ENCODE data around the gene NSUN3.
"Not testable (repeated sequence)": the region's sequence is repeated elsewhere in the genome, so short reads cannot be mapped to it uniquely, and the experiment has no call there.

NSUN3 gene

GRCh38 chr3:94069194-94069813 lies 6.4 kb downstream of the NSUN3 start:
- DNase-seq: peak; percentile 48

- DNase-seq: no peak
Observed at GRCh38 chr3:94070341-94070911, 7.6 kb downstream of the NSUN3 start.

DNA sequence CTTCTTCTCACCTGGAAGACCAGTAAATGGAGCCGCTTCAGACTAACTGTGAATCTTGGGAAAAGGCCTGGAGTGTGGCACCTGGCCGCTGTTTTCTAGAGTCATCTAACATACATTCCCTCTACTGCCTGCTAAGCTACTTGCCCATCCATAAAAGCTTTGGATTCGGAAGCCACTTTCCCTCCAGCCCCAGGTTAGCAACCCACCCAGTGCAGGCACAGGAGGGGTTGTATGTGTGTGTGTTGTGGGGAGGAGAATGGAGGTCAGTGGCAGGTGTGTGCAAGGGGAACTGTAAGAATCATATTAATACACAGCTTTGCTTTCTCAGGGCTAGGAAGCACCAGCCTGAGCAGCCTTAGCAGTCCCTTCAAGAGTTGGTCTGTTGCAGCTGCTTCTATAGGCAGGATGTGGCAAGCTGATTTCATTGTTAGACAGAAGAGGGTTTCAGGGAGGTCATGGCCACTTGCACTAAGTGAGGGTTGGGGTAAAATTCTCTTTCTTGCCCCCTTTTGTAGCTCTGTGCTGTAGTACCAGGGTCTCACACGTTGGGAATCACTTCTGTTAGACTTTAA lies 8.9 kb downstream of the NSUN3 start:
- DNase-seq: no peak

DNA sequence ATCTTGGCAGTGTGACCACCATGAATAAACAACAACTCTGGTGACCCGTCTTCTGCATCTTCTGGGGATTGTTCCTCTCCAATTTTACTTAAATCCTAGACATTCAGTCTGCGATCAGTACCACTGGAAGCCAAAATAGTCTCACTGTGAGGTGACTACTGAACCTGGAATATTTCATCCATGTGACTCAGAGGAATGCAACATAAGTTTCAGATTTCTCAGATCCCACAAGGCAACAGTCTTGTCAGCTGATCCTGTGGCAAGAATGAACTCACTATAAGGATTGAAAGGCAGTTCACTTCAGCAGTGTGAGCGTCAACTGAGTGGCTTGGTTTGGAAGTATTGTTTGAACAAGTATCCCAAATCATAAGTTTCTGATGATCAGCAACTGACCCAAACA lies 13.2 kb downstream of the NSUN3 start:
- DNase-seq: peak; percentile 35

- DNase-seq: not testable (repeated sequence)
Observed at GRCh38 chr3:94080552-94080951, 17.7 kb downstream of the NSUN3 start.

GRCh38 chr3:94081884-94082283 lies 19.0 kb downstream of the NSUN3 start:
- DNase-seq: no peak

- DNase-seq: no peak
Observed at GRCh38 chr3:94082391-94082937, 19.6 kb downstream of the NSUN3 start.

- no peak for DNase-seq
Observed at GRCh38 chr3:94083261-94083660, 20.4 kb downstream of the NSUN3 start.

DNA sequence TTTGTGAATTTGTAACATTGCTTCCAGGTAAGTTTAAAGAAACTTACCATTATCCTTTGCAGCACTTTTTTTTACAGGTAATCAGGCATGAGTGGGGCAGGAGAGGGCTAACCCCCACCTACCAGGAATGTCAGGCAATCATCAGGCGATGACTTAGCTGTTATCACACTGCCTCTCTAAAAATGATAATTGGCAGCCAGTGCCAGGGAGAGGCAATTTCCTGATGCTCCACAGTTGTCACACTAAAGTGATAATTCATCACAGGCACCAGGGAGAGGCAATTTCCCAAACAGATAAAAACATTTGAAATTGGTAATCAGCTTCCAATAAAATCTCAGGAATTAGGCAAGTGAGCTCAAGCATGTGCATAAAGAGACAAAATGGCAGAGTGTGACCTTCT lies 26.3 kb downstream of the NSUN3 start:
- DNase-seq: no peak

DNA sequence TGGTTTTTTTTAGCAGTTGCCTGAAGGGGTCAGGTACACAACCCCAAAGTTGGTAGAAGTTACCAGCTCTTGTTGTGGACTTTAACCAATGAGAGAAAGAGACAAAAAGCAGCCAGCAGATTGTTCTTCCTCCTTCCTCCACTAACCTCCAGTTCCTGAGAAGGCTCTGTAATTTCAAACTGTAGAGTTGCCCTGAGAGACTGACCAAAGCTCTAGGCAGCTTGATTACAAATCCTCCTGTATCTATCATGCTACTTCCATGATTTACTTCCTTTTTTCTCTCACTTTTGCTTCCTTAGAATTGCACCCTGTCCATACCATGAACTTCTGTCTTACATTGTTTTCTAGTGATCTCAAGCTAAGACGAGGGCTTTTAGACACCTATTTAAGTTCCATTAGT lies 29.2 kb downstream of the NSUN3 start:
- no peak for DNase-seq

DNA sequence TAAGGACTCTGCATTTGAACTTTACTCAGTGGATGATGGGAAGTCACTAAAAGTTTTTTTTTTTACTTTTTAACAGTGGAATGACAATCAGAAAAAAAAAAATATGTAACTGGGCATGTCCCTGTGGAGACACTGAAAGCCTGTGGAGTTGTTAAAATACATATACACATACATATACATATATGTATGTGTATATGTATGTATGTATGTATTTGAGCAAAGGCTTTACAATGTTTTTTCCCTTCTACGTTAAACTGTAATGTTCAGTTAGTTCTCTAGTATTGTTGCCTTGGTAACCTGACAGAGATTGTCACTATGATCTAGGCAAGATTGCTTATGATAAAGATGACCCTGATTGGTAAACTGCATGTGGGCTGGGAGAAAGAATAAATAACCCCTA lies 30.3 kb downstream of the NSUN3 start:
- no peak for DNase-seq

GRCh38 chr3:94095111-94095510 lies 32.2 kb downstream of the NSUN3 start:
- no peak for DNase-seq

DNA sequence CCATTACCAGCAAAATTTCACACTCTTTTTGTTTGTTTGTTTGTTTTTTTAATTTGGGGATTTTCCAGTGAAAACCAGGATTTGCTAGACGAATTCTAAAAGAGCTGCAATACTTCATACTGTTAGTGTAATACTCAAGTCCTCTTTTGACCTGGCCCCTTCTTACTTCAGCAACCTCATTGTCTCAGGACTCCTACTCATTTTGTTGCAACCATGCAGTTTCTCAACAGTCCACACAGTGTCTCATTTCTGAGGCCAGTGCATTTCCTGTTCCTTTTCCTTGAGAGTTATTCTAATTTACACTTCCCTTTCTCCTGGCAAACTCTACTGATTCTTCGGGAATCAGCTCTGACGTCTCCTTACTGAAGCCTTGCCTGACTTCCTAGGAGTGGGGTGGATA lies 35.6 kb downstream of the NSUN3 start:
- peak; percentile 7 for DNase-seq

DNA sequence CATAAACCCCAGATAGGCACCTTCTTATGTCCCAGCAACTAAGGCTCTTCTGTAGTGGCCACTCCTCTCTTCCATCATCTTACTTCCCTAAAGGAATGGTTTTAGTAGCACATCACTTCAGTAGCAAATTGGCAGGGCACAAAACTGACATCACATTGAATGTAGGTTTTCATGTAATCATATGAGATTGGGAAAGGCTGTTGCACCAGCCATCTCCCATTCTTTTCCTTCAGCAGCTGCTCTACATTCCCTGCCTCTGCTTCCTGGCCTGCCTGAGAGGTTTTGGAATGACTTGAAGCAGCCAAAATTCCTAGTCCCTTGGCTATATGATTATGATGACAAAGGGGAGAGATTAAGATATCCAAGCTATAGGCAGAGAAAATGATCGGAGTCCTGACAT lies 36.5 kb downstream of the NSUN3 start:
- no peak for DNase-seq

GRCh38 chr3:94101860-94102259 lies 39.0 kb downstream of the NSUN3 start:
- peak; percentile 30 for DNase-seq

DNA sequence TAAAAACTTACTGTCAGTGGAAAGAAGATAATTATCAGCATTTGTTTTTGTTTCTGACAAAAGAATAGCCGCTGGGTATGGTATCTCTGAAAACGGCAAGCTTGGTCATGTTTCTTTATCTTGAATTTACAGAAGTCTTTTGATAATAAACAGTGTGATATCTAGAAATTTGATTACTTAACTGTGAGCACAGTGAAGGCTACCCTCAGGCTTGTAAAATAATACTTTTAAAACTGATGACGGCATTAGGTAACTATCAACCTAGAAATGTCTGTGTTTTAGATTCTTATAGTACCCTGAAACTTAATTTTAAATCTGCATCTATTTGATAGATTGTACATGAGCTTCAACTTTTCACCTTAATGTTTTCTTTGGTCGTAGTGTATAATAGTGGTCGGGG lies 43.4 kb downstream of the NSUN3 start:
- no peak for DNase-seq

GRCh38 chr3:94110232-94110631 lies 47.4 kb downstream of the NSUN3 start:
- not testable (repeated sequence) for DNase-seq

DNA sequence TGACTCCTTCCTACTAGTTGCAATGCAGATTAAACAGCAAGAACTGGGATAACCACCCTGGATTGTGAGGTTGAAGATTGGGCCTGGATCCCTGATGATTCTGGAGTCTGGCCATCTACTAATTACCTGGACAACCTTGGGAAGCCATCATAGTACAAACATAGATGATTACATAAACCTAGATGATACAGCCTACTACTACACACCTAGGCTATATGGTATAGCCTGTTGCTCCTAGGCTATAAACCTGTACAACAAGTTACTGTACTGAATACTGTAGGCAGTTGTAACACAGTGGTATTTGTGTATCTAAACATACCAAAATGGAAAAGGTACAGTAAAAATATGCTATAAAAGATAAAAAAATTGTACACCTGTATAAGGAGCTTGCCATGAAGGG lies 48.0 kb downstream of the NSUN3 start:
- no peak for DNase-seq

- DNase-seq: no peak
Observed at GRCh38 chr3:94114666-94115065, 51.8 kb downstream of the NSUN3 start.

- DNase-seq: peak; percentile 27
Observed at GRCh38 chr3:94115482-94115881, 52.6 kb downstream of the NSUN3 start.

DNA sequence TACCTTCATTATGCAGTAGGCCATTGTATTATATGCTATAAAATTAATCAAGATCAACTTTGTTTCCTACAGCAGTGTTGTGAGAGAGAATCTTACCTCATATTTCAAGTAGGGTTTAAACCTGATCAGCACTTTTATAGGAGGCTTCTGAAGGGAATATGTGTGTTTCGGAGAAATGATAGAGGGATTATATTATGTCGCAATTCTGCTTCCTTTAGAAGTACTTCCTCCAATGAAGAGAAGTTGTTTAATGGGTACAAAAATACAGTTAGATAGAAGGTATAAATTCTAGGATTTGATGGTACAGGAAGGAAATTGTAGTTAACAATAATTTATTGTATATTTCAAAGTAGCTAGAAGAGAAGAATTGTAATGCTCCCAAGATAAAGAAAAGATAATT lies 54.9 kb downstream of the NSUN3 start:
- DNase-seq: no peak

GRCh38 chr3:94118390-94118789 lies 55.5 kb downstream of the NSUN3 start:
- no peak for DNase-seq

DNA sequence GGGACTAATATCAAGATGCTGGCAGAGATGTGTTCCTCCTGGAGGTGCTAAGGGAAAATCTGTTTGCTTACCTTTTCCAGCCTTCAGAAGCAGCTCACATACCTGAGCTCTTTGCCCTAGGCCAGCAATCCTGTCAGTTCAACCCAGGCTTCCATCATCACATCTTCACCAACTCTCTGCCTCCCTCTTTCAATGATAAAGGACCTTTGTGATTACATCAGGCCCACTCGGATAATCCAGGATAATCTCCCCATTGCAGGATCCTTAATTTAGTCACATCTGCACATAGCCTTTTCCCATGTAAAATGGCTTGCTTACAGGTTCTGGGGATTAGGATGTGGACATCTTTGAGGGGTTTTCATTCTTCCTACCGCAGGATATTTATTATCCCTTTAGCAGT lies 58.3 kb downstream of the NSUN3 start:
- no peak for DNase-seq

DNA sequence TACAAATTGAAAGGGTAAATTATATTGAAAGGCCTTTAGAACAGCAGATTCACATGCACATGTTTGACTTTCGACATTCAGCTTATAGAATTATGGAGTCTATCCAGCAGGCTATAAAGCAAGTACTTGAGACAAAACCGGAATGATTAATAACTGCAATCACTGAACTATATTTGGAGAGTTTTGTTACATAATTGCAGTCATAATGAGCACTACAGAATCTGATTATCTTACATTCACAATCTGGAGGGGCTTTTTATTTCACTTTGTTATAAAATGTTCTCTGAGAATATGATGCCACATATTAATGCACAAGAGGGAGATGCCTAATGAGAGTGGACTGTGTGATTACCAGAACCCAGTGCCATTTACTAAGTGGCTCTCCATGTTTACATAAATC lies 64.3 kb downstream of the NSUN3 start:
- DNase-seq: no peak

DNA sequence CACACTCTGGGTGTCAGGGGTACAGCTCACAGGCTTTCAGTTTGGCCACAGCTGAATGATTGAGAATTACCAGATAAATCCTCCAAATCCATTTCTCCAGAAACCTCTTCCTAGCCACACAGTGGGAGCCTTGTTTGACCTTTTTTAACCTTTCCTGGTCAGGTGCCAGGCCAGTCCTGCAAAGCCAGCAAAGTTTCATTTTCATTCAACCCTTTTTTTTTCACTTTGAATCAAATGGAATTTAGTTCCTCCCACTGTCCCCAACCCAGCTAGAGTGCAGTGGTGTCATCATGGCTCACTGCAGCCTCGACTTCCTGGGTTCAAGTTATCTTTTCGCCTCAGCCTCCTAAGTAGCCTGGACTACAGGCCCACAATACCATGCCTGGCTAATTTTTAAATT lies 67.8 kb downstream of the NSUN3 start:
- DNase-seq: no peak
